Activated B cell treated with CpG ODN at 0.5 μM for 24 hours (primary cell): Measurements from ENCODE around the gene ARL13B. TPM values are rescaled to one million over a fixed set of nuclear protein-coding genes. Genes with fewer than 3 reads are reported as not detected.
"Not testable (repeated sequence)": the region's sequence is repeated elsewhere in the genome, so short reads cannot be mapped to it uniquely, and the experiment has no call there.

Experiments
- ATAC-seq: fragments of 200-7000 bp; cut with Tn5 transposase; one replicate; pipeline ENCODE4 v1.10.0; 2021; ENCODE audit warnings: low read depth, mild to moderate bottlenecking, moderate library complexity
- CTCF ChIA-PET: fragments of 350-600 bp; sonication (Branson Sonifier 250); formaldehyde crosslinking; loops from one replicate; lab custom pipeline; 2021; ENCODE audit warnings: antibody characterized with exemption; lab: Charles Lee
- POLR2A ChIA-PET: fragments of 350-600 bp; sonication (Branson Sonifier 250); formaldehyde crosslinking; loops from one replicate; lab custom pipeline; 2021; ENCODE audit warnings: antibody characterized with exemption; lab: Charles Lee
- DNase-seq: peaks from one replicate; pipeline ENCODE4 v3.0.0; 2022
- H3K27ac Mint-ChIP-seq: one replicate; pipeline ENCODE4 v1.8.0; 2020; ENCODE audit warnings: mixed read lengths
- H3K27me3 Mint-ChIP-seq: one replicate; pipeline ENCODE4 v1.8.0; 2021; ENCODE audit warnings: mixed read lengths
- H3K36me3 Mint-ChIP-seq: one replicate; pipeline ENCODE4 v1.8.0; 2021; ENCODE audit warnings: low read depth, mixed read lengths
- H3K4me1 Mint-ChIP-seq: one replicate; pipeline ENCODE4 v1.8.0; 2021; ENCODE audit warnings: mixed read lengths
- H3K4me3 Mint-ChIP-seq: one replicate; pipeline ENCODE4 v1.8.0; 2020; ENCODE audit warnings: mild to moderate bottlenecking, mixed read lengths
- H3K9me3 Mint-ChIP-seq: one replicate; pipeline ENCODE4 v1.8.0; 2020; ENCODE audit warnings: mixed read lengths
- intact Hi-C: fragments of 100-400 bp; cut with micrococcal nuclease; formaldehyde crosslinking; loops from one replicate; pipeline ENCODE4 v1.15.1; 2024
- total RNA-seq: library from RNA; stranded (reverse); gene quantifications from 2 replicates; pipeline ENCODE4 v1.2.3, GENCODE V29; 2022
- TF ChIP-seq, protein P1 (sequence below): fragments of 200-600 bp; IDR thresholded peaks from one replicate; pipeline ENCODE4 v1.8.0; 2022; ENCODE audit warnings: antibody characterized with exemption, mild to moderate bottlenecking

Gene ARL13B
- total RNA-seq, 1 donor from 2014 or later, result 12.1 TPM

- DNase-seq, result no peak
- H3K4me1 Mint-ChIP-seq, result no peaks in the 10 kb centered on the region
- POLR2A ChIA-PET, result no interaction called here
- no peak overlapping the region for H3K4me3 Mint-ChIP-seq
- no peak overlapping the region for H3K27ac Mint-ChIP-seq
- TF ChIP-seq, protein P1, sequence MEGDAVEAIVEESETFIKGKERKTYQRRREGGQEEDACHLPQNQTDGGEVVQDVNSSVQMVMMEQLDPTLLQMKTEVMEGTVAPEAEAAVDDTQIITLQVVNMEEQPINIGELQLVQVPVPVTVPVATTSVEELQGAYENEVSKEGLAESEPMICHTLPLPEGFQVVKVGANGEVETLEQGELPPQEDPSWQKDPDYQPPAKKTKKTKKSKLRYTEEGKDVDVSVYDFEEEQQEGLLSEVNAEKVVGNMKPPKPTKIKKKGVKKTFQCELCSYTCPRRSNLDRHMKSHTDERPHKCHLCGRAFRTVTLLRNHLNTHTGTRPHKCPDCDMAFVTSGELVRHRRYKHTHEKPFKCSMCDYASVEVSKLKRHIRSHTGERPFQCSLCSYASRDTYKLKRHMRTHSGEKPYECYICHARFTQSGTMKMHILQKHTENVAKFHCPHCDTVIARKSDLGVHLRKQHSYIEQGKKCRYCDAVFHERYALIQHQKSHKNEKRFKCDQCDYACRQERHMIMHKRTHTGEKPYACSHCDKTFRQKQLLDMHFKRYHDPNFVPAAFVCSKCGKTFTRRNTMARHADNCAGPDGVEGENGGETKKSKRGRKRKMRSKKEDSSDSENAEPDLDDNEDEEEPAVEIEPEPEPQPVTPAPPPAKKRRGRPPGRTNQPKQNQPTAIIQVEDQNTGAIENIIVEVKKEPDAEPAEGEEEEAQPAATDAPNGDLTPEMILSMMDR, result no peak
- no peaks in the 10 kb centered on the region for H3K9me3 Mint-ChIP-seq
- intact Hi-C loops, result no loop called here
- H3K36me3 Mint-ChIP-seq, result no peaks in the 10 kb centered on the region
- peaks cover 5% of the 10 kb centered on the region for H3K27me3 Mint-ChIP-seq
- CTCF ChIA-PET, result no interaction called here
- ATAC-seq, result no peak
These were observed 18.9 kb upstream of the ARL13B start for GRCh38 chr3:93961026-93961425.

- Mint-ChIP-seq H3K27me3 (peaks cover 5% of the 10 kb centered on the region), H3K4me3 (no peak overlapping the region), H3K9me3 (no peaks in the 10 kb centered on the region), H3K27ac (no peak overlapping the region), H3K36me3 (no peaks in the 10 kb centered on the region), H3K4me1 (no peaks in the 10 kb centered on the region)
- DNase-seq, result no peak
- TF ChIP-seq, protein P1, result no peak
- ChIA-PET CTCF (no interaction called here), POLR2A (no interaction called here)
- intact Hi-C loops, result no loop called here
- no peak for ATAC-seq
These were observed 18.5 kb upstream of the ARL13B start for GRCh38 chr3:93961489-93961888.

DNA sequence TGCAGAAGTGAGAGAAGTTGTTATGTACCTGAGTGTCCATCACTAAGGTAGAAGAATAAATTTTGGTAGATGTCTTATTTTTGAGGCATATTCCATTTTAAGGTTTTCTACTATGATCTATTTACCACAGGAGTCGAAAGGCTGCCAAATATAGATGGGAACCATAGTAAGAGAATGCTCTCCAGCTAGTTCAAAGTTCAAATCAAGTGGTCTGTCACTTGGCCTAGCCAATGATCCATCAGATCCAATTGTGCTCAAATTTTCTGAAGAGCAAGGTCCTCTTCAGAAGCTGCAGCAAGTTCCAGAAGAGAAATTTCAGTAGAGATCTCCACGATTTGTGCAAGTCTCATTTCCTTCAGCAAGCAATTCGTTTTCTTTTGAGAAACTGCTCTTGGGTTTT, 17.2 kb upstream of the ARL13B start:
- H3K27ac Mint-ChIP-seq, result no peak overlapping the region
- intact Hi-C loops, result no loop called here
- H3K4me1 Mint-ChIP-seq, result no peaks in the 10 kb centered on the region
- POLR2A ChIA-PET, result no interaction called here
- DNase-seq (no peak), ATAC-seq (no peak)
- no peaks in the 10 kb centered on the region for H3K9me3 Mint-ChIP-seq
- CTCF ChIA-PET, result no interaction called here
- H3K27me3 Mint-ChIP-seq, result peaks cover 5% of the 10 kb centered on the region
- no peak overlapping the region for H3K4me3 Mint-ChIP-seq
- TF ChIP-seq, protein P1, result no peak
- no peaks in the 10 kb centered on the region for H3K36me3 Mint-ChIP-seq

GRCh38 chr3:93965106-93965505, 14.8 kb upstream of the ARL13B start:
- H3K4me3 Mint-ChIP-seq, H3K9me3 Mint-ChIP-seq, H3K36me3 Mint-ChIP-seq, CTCF ChIA-PET, intact Hi-C loops, H3K27me3 Mint-ChIP-seq, DNase-seq, ATAC-seq, H3K4me1 Mint-ChIP-seq, POLR2A ChIA-PET, H3K27ac Mint-ChIP-seq: not testable (repeated sequence)

GRCh38 chr3:93969443-93969842, 10.5 kb upstream of the ARL13B start:
- Mint-ChIP-seq H3K4me1 (peaks cover 11% of the 10 kb centered on the region), H3K27ac (no peak overlapping the region), H3K27me3 (peaks cover 18% of the 10 kb centered on the region), H3K36me3 (no peaks in the 10 kb centered on the region), H3K9me3 (no peaks in the 10 kb centered on the region), H3K4me3 (no peak overlapping the region)
- TF ChIP-seq, protein P1, result no peak
- intact Hi-C loops, result no loop called here
- ATAC-seq (no peak), DNase-seq (no peak)
- ChIA-PET POLR2A (no interaction called here), CTCF (no interaction called here)

GRCh38 chr3:93969997-93970396, 10.0 kb upstream of the ARL13B start:
- TF ChIP-seq, protein P1, result no peak
- Mint-ChIP-seq H3K36me3 (no peaks in the 10 kb centered on the region), H3K4me3 (no peak overlapping the region), H3K9me3 (no peaks in the 10 kb centered on the region), H3K27me3 (peaks cover 18% of the 10 kb centered on the region), H3K4me1 (peaks cover 11% of the 10 kb centered on the region), H3K27ac (no peak overlapping the region)
- ATAC-seq (no peak), DNase-seq (no peak)
- ChIA-PET CTCF (no interaction called here), POLR2A (no interaction called here)
- intact Hi-C loops, result no loop called here
